Mesenchymal stem cell (in vitro differentiated cells and primary cell): Measurements from ENCODE around the gene CD34.
A peak's percentile ranks its signal among the peaks of the same experiment; 100 is the strongest.

Experiments
- DNase-seq: peaks from one replicate; pipeline ENCODE4 v3.0.0-alpha.2; 2013
- H2AFZ ChIP-seq: one replicate; pipeline ENCODE4 v1.6.1; 2013; ENCODE audit warnings: low read depth, mild to moderate bottlenecking, control low read depth, inconsistent platforms, low read length, moderate library complexity
- H2AK5ac ChIP-seq: 2 replicates; pipeline ENCODE4 v1.6.1; 2013; ENCODE audit warnings: low read length, moderate library complexity, mild to moderate bottlenecking, inconsistent platforms; ENCODE audit not compliant: severe bottlenecking
- H2BK120ac ChIP-seq: one replicate; pipeline ENCODE4 v1.6.1; 2013; ENCODE audit warnings: low read depth, mild to moderate bottlenecking, inconsistent platforms, low read length, moderate library complexity
- H2BK12ac ChIP-seq, 2 experiments: one replicate each; pipeline ENCODE4 v1.6.1; 2013; ENCODE audit warnings: inconsistent platforms in 2 of 2, low read length in 2 of 2, mild to moderate bottlenecking in 2 of 2, moderate library complexity in 2 of 2, control low read depth in 1 of 2
- H2BK15ac ChIP-seq: one replicate; pipeline ENCODE4 v1.6.1; 2013; ENCODE audit warnings: mild to moderate bottlenecking, low read depth, inconsistent platforms; ENCODE audit not compliant: poor library complexity, severe bottlenecking
- H2BK5ac ChIP-seq: 2 replicates; pipeline ENCODE4 v1.6.1; 2013; ENCODE audit warnings: low read depth, mild to moderate bottlenecking, low read length, control low read depth, inconsistent platforms; ENCODE audit not compliant: poor library complexity, severe bottlenecking
- H3K14ac ChIP-seq, 2 experiments: one replicate each; pipeline ENCODE4 v1.6.1; 2013; ENCODE audit warnings: inconsistent platforms in 2 of 2, low read length in 2 of 2, control low read depth in 1 of 2, mild to moderate bottlenecking in 1 of 2, moderate library complexity in 1 of 2
- H3K18ac ChIP-seq, 2 experiments: one replicate each; pipeline ENCODE4 v1.6.1; 2013; ENCODE audit warnings: inconsistent platforms in 2 of 2, low read length in 2 of 2, control low read depth in 1 of 2, low read depth in 1 of 2, mild to moderate bottlenecking in 1 of 2
- H3K23ac ChIP-seq, 2 experiments: one replicate each; pipeline ENCODE4 v1.6.1; 2013; ENCODE audit warnings: inconsistent platforms in 2 of 2, low read length in 2 of 2, mild to moderate bottlenecking in 2 of 2, moderate library complexity in 2 of 2, control low read depth in 1 of 2
- H3K27ac ChIP-seq: 2 replicates; pipeline ENCODE4 v1.5.1; 2013; ENCODE audit warnings: mild to moderate bottlenecking, moderate library complexity, low read length, control low read depth, inconsistent platforms; ENCODE audit not compliant: poor library complexity, severe bottlenecking
- H3K27me3 ChIP-seq, 2 experiments: 2 replicates each; pipeline versions ENCODE4 v1.6.1 to v1.7.0; 2013; ENCODE audit warnings: low read length in 2 of 2, mild to moderate bottlenecking in 2 of 2, moderate library complexity in 2 of 2, control low read depth in 1 of 2, inconsistent platforms in 1 of 2; ENCODE audit not compliant: control insufficient read depth in 1 of 2, insufficient read depth in 1 of 2
- H3K36me3 ChIP-seq, 2 experiments: 2 replicates each; pipeline versions ENCODE4 v1.6.1 to v1.7.0; 2013; ENCODE audit warnings: low read length in 2 of 2, control low read depth in 1 of 2, inconsistent platforms in 1 of 2, low read depth in 1 of 2, mild to moderate bottlenecking in 1 of 2; ENCODE audit not compliant: insufficient read depth in 2 of 2, control insufficient read depth in 1 of 2
- H3K4ac ChIP-seq, 2 experiments: one replicate each; pipeline ENCODE4 v1.6.1; 2013; ENCODE audit warnings: inconsistent platforms in 2 of 2, low read length in 2 of 2, mild to moderate bottlenecking in 2 of 2, moderate library complexity in 2 of 2, control low read depth in 1 of 2, low read depth in 1 of 2
- H3K4me1 ChIP-seq: 2 replicates; pipeline ENCODE4 v1.6.1; 2013; ENCODE audit warnings: low read depth, low read length, control low read depth; ENCODE audit not compliant: control insufficient read depth, insufficient read depth
- H3K4me2 ChIP-seq: 2 replicates; pipeline ENCODE4 v1.6.1; 2013; ENCODE audit warnings: low read length, mild to moderate bottlenecking, inconsistent platforms; ENCODE audit not compliant: poor library complexity, severe bottlenecking
- H3K4me3 ChIP-seq, 2 experiments: 2 replicates each; pipeline versions ENCODE4 v1.5.1 to v1.7.0; 2013; ENCODE audit warnings: low read length in 2 of 2, mild to moderate bottlenecking in 2 of 2, control low read depth in 1 of 2, low read depth in 1 of 2; ENCODE audit not compliant: insufficient read depth in 1 of 2
- H3K79me1 ChIP-seq: replicated peaks from 2 replicates; pipeline ENCODE4 v1.6.1; 2013; ENCODE audit warnings: mild to moderate bottlenecking, control low read depth, low read length, inconsistent platforms; ENCODE audit not compliant: poor library complexity, severe bottlenecking
- H3K9ac ChIP-seq: 2 replicates; pipeline ENCODE4 v1.7.0; 2013; ENCODE audit warnings: mild to moderate bottlenecking, low read length, moderate library complexity
- H3K9me3 ChIP-seq: 2 replicates; pipeline ENCODE4 v1.7.0; 2013; ENCODE audit warnings: mild to moderate bottlenecking, low read length; ENCODE audit not compliant: control insufficient read depth
- H4K8ac ChIP-seq: one replicate; pipeline ENCODE4 v1.6.1; 2013; ENCODE audit warnings: inconsistent platforms, mild to moderate bottlenecking, low read length, moderate library complexity
- H4K91ac ChIP-seq: one replicate; pipeline ENCODE4 v1.6.1; 2013; ENCODE audit warnings: mild to moderate bottlenecking, low read length, inconsistent platforms
- WGBS: methylation state at CpG from one replicate; pipeline ENCODE4 v1.1.7; 2013; ENCODE audit warnings: mixed read lengths; 5-methylcytosine and 5-hydroxymethylcytosine counted together

Gene CD34

GRCh38 chr1:207892764-207893163 lies 18.2 kb downstream of the CD34 start:
- peaks cover 7% of the 10 kb centered on the region for H3K4me1 ChIP-seq
- no peak overlapping the region for H3K14ac ChIP-seq
- H3K18ac ChIP-seq, result no peak overlapping the region
- no peak for DNase-seq
- no peak overlapping the region for H3K4me3 ChIP-seq
- no peaks in the 10 kb centered on the region for H3K36me3 ChIP-seq
- H3K23ac ChIP-seq, result no peak overlapping the region
- H3K4me2 ChIP-seq, result no peak overlapping the region
- 99% methylated on average over 5 of the region's 5 CpGs for WGBS
- no peak overlapping the region for H4K91ac ChIP-seq
- H3K27me3 ChIP-seq, result no peaks in the 10 kb centered on the region
- H3K79me1 ChIP-seq, result no peaks in the 10 kb centered on the region
- no peak overlapping the region for H3K27ac ChIP-seq
- H2AK5ac ChIP-seq, result no peak overlapping the region
- H2BK15ac ChIP-seq, result no peak overlapping the region
- no peaks in the 10 kb centered on the region for H3K9me3 ChIP-seq
- H2BK12ac ChIP-seq, result no peak overlapping the region
- H3K9ac ChIP-seq, result no peak overlapping the region
- no peak overlapping the region for H4K8ac ChIP-seq
- no peak overlapping the region for H2BK5ac ChIP-seq
- H3K4ac ChIP-seq, result no peak overlapping the region
- no peak overlapping the region for H2AFZ ChIP-seq
- no peak overlapping the region for H2BK120ac ChIP-seq

GRCh38 chr1:207891148-207891547 lies 19.8 kb downstream of the CD34 start:
- Histone ChIP-seq H2AFZ (no peak overlapping the region), H2AK5ac (no peak overlapping the region), H3K4me2 (no peak overlapping the region), H3K4me3 (no peak overlapping the region), H3K9me3 (no peaks in the 10 kb centered on the region), H3K27me3 (no peaks in the 10 kb centered on the region), H3K4ac (peak overlapping the region in 1 of 2 experiments; percentile 3), H3K27ac (no peak overlapping the region), H2BK120ac (no peak overlapping the region), H4K8ac (peak overlapping the region; percentile 33), H3K36me3 (no peaks in the 10 kb centered on the region), H2BK15ac (no peak overlapping the region), H3K79me1 (no peaks in the 10 kb centered on the region), H3K14ac (no peak overlapping the region), H3K9ac (peak overlapping the region; percentile 87), H2BK5ac (no peak overlapping the region), H4K91ac (no peak overlapping the region), H2BK12ac (peak overlapping the region in 1 of 2 experiments; percentile 69), H3K23ac (no peak overlapping the region), H3K4me1 (peaks cover 7% of the 10 kb centered on the region), H3K18ac (peak overlapping the region; percentile 26 to 52)
- WGBS, result 91% methylated on average over 4 of the region's 6 CpGs
- DNase-seq, result no peak

- Histone ChIP-seq H2BK15ac (peak overlapping the region; percentile 74), H3K23ac (no peak overlapping the region), H3K27me3 (no peaks in the 10 kb centered on the region), H2BK120ac (peak overlapping the region; percentile 75), H3K36me3 (no peaks in the 10 kb centered on the region), H3K9ac (peak overlapping the region; percentile 87), H3K18ac (peak overlapping the region; percentile 82 to 88), H3K79me1 (no peaks in the 10 kb centered on the region), H2BK12ac (no peak overlapping the region), H3K27ac (peak overlapping the region; percentile 92), H3K14ac (no peak overlapping the region), H3K9me3 (no peaks in the 10 kb centered on the region), H3K4me2 (peak overlapping the region; percentile 27), H4K91ac (peak overlapping the region; percentile 21), H3K4ac (peak overlapping the region in 1 of 2 experiments; percentile 15), H3K4me1 (peaks cover 10% of the 10 kb centered on the region), H2AK5ac (no peak overlapping the region), H4K8ac (peak overlapping the region; percentile 95), H3K4me3 (peak overlapping the region in 1 of 2 experiments; percentile 54), H2AFZ (peak overlapping the region; percentile 73), H2BK5ac (peak overlapping the region; percentile 5)
- 56% methylated on average over 4 of the region's 4 CpGs for WGBS
- DNase-seq, result peak; percentile 85
Observed at GRCh38 chr1:207890136-207890738, 20.7 kb downstream of the CD34 start.

GRCh38 chr1:207888652-207889051 lies 22.3 kb downstream of the CD34 start:
- peak overlapping the region; percentile 87 for H3K9ac ChIP-seq
- H2BK15ac ChIP-seq, result no peak overlapping the region
- H3K36me3 ChIP-seq, result no peaks in the 10 kb centered on the region
- peak overlapping the region in 1 of 2 experiments; percentile 54 for H3K4me3 ChIP-seq
- no peak overlapping the region for H3K18ac ChIP-seq
- H2BK5ac ChIP-seq, result no peak overlapping the region
- DNase-seq, result no peak
- no peak overlapping the region for H2BK120ac ChIP-seq
- H3K27me3 ChIP-seq, result no peaks in the 10 kb centered on the region
- no peak overlapping the region for H2AFZ ChIP-seq
- 77% methylated on average over 4 of the region's 5 CpGs for WGBS
- no peak overlapping the region for H3K4ac ChIP-seq
- no peak overlapping the region for H4K8ac ChIP-seq
- no peaks in the 10 kb centered on the region for H3K9me3 ChIP-seq
- no peak overlapping the region for H3K27ac ChIP-seq
- no peak overlapping the region for H3K23ac ChIP-seq
- no peak overlapping the region for H2AK5ac ChIP-seq
- no peak overlapping the region for H2BK12ac ChIP-seq
- H3K4me2 ChIP-seq, result no peak overlapping the region
- H3K14ac ChIP-seq, result no peak overlapping the region
- H3K79me1 ChIP-seq, result no peaks in the 10 kb centered on the region
- no peak overlapping the region for H4K91ac ChIP-seq
- H3K4me1 ChIP-seq, result peaks cover 12% of the 10 kb centered on the region
